Left ventricle myocardium inferior (tissue), 1 donor: ENCODE measurements around the gene GLTP. TPM values are rescaled to one million over a fixed set of nuclear protein-coding genes. Genes with fewer than 3 reads are reported as not detected.

Source experiments
- DNase-seq: peaks from one replicate; pipeline ENCODE4 v3.0.0-alpha.2; 2020
- H3K27ac ChIP-seq: fragments of 200-600 bp; replicated peaks from 2 replicates; pipeline ENCODE4 v1.8.0; 2021
- H3K27me3 ChIP-seq: fragments of 200-600 bp; 2 replicates; pipeline ENCODE4 v1.8.0; 2021; ENCODE audit warnings: low read depth
- H3K36me3 ChIP-seq: fragments of 200-600 bp; 2 replicates; pipeline ENCODE4 v1.8.0; 2021
- H3K4me1 ChIP-seq: fragments of 200-600 bp; 2 replicates; pipeline ENCODE4 v1.8.0; 2021
- H3K4me3 ChIP-seq: fragments of 200-600 bp; 2 replicates; pipeline ENCODE4 v1.8.0; 2021; ENCODE audit warnings: mild to moderate bottlenecking, moderate library complexity
- H3K9me3 ChIP-seq: fragments of 200-600 bp; replicated peaks from 2 replicates; pipeline ENCODE4 v1.8.0; 2021
- intact Hi-C: fragments of 100-400 bp; cut with micrococcal nuclease; formaldehyde crosslinking; loops from one replicate; pipeline ENCODE4 v1.11.0; 2022
- total RNA-seq: library from RNA; stranded (reverse); fragmentation: NEBNext Ultra II Directional; extraction: Animal tissue kit (Norgen Biotek cat#: 25700); gene quantifications from one replicate; pipeline ENCODE4 v1.2.1, GENCODE V29; 2021
- TF ChIP-seq, protein P1 (sequence below): fragments of 200-600 bp; IDR thresholded peaks from 2 replicates; pipeline ENCODE4 v1.8.0; 2021; ENCODE audit warnings: antibody characterized with exemption, mild to moderate bottlenecking, borderline replicate concordance
- donor health status: DM: no; HTN: yes; CAD: no; lungs with severe emphysema.

The GLTP gene
- total RNA-seq, 1 donor from 2014 or later, result 20.0 TPM

DNA sequence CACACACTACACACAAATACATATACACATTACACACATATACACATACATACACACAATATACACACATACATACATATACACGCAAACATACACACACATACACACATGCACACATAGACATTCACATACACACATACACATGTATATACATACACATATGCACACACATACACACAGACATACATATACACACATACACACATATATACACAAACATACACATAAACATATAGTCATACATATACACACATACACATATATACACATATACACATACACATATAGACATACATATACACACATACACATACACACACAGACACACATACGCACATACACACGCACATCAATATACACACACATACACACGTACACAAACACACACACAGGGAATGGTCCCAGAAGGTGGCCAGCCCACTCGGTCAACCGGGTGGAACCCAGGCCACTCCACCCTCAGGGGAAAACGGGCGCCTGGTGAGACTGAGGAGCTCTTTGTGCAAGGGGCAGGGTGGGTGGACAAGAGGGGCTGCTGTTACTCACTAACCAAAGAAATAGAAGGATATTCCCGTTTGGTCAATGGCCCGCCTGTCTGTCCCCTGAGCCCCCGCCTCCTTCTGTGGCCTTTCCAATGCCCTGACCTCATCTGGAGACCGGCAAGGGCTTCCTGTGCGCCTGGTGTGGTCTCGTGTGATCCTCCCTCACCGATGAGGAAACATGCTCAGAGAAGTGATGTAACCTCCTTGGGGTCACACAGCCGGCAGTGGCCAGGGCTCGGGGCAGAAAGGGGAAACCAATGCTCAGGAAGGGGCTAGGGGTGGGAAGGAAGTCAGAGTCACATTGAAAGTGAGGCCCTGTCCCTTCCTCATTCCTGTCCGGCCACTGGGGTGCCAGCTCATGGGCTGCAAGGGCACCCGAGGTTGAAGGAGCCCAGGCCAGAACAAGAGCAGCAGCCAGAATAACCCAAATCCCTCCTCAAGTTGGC lies 52.5 kb downstream of the GLTP start:
- no peaks in the 10 kb centered on the region for H3K36me3 ChIP-seq
- H3K4me3 ChIP-seq, result no peak overlapping the region
- H3K9me3 ChIP-seq, result no peaks in the 10 kb centered on the region
- peak overlapping the region; percentile 39 for H3K27ac ChIP-seq
- H3K27me3 ChIP-seq, result peaks cover 31% of the 10 kb centered on the region
- TF ChIP-seq, protein P1, sequence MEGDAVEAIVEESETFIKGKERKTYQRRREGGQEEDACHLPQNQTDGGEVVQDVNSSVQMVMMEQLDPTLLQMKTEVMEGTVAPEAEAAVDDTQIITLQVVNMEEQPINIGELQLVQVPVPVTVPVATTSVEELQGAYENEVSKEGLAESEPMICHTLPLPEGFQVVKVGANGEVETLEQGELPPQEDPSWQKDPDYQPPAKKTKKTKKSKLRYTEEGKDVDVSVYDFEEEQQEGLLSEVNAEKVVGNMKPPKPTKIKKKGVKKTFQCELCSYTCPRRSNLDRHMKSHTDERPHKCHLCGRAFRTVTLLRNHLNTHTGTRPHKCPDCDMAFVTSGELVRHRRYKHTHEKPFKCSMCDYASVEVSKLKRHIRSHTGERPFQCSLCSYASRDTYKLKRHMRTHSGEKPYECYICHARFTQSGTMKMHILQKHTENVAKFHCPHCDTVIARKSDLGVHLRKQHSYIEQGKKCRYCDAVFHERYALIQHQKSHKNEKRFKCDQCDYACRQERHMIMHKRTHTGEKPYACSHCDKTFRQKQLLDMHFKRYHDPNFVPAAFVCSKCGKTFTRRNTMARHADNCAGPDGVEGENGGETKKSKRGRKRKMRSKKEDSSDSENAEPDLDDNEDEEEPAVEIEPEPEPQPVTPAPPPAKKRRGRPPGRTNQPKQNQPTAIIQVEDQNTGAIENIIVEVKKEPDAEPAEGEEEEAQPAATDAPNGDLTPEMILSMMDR, result no peak
- DNase-seq, result peak; percentile 61
- intact Hi-C loops, result no loop called here
- peaks cover 4% of the 10 kb centered on the region for H3K4me1 ChIP-seq

DNA sequence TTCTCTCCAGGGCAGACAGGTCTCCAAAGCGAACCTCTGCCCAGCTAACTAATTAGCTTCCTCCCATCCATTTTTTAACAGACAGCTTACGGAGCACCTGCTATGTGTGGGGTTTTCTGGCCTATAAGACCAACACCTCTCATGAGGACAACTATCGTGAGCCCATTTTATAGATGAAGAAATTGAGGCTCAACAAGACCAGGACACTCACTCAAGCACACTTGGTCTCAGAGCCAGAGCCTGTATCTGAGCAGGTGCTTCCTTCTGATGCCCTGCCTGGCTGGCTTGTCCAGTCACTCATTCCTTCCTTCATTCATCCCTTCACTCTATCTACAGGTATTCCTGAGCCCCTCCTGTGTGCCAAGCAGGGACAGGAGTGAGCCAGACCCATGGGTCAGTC lies 53.3 kb downstream of the GLTP start:
- Histone ChIP-seq H3K36me3 (no peaks in the 10 kb centered on the region), H3K4me1 (peaks cover 3% of the 10 kb centered on the region), H3K9me3 (no peaks in the 10 kb centered on the region), H3K4me3 (no peak overlapping the region), H3K27ac (no peak overlapping the region), H3K27me3 (peaks cover 23% of the 10 kb centered on the region)
- intact Hi-C loops, result no loop called here
- DNase-seq, result no peak
- TF ChIP-seq, protein P1, result no peak

DNA sequence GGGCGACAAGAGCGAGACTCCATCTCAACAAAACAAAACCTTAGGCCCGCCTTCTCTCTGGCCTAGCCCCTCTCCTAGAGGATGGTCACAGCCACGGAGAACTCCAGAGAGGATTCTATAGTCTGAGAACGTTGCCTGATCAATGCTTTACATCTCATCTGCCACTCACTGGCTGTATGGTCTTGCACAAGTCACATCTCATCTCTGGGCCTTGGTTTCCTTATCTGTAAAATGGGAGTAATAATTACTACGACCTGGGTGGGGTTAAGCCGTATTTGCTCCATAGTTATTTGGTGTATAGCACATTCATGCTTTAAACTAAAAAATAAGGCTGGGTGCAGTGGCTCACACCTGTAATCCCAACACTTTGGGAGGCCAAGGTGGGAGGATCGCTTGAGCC lies 55.6 kb downstream of the GLTP start:
- intact Hi-C loops, result no loop called here

DNA sequence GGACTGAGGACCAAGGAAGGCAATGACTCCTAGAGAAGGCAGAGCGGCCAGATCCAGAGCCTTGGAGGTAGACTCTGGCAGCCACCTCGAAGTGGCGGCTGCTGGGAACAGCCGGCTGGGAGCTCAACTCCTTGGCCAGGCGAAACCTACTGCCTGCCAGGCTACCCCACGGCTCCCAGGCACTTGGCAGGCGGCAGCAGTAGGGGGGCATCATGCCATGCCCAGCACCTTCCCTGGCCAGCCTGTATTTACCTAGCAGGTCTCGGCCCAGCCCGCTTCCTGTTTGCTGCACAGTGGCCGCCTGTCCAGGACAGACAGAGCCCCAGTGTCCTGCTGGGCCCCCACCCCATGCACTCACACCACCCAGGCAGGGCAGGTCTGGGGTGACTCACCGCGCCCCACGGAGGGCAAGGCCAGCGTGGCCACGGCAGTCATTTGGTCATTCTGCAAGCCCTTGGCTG lies 57.4 kb downstream of the GLTP start:
- H3K9me3 ChIP-seq, result no peaks in the 10 kb centered on the region
- H3K4me3 ChIP-seq, result no peak overlapping the region
- intact Hi-C loops, result no loop called here
- peaks cover 3% of the 10 kb centered on the region for H3K4me1 ChIP-seq
- DNase-seq, result no peak
- TF ChIP-seq, protein P1, result no peak
- peaks cover 8% of the 10 kb centered on the region for H3K27me3 ChIP-seq
- H3K27ac ChIP-seq, result no peak overlapping the region
- no peaks in the 10 kb centered on the region for H3K36me3 ChIP-seq

More for the DNA sequence above, 55.6 kb downstream of the GLTP start:
- H3K9me3 ChIP-seq, result no peaks in the 10 kb centered on the region
- peaks cover 11% of the 10 kb centered on the region for H3K27me3 ChIP-seq
- no peaks in the 10 kb centered on the region for H3K36me3 ChIP-seq
- H3K4me1 ChIP-seq, result peaks cover 3% of the 10 kb centered on the region
- H3K27ac ChIP-seq, result no peak overlapping the region
- H3K4me3 ChIP-seq, result no peak overlapping the region
- no peak for DNase-seq
- TF ChIP-seq, protein P1, result no peak

DNA sequence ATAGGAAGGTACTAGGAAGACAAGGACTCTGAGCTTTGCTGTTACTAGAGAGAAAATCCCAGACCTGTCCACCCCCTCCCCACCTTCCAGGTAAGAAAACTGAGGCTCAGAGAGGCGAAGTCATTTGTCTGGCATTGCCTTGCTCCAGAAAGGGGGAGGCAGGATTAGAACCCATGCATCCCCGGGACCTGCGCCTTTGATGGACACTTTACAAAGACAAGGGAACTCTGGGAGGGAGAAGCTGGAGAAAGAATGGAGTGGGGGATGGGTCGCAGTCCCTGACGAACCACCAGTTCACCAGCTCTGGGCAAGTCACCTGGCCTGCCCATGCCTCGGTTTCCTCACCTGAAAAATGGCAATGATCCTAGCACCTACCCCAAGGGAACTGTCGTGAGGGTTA lies 57.9 kb downstream of the GLTP start:
- intact Hi-C loops, result no loop called here
- H3K4me3 ChIP-seq, result no peak overlapping the region
- peaks cover 3% of the 10 kb centered on the region for H3K4me1 ChIP-seq
- DNase-seq, result no peak
- TF ChIP-seq, protein P1, result no peak
- no peaks in the 10 kb centered on the region for H3K9me3 ChIP-seq
- H3K27ac ChIP-seq, result no peak overlapping the region
- peaks cover 13% of the 10 kb centered on the region for H3K27me3 ChIP-seq
- no peaks in the 10 kb centered on the region for H3K36me3 ChIP-seq
